HepG2 (cell line): ENCODE measurements around the gene SNRNP27.

Experiments used
- POLR2A ChIP-seq, 2 experiments: IDR thresholded peaks; 2 replicates each; pipeline ENCODE4 v1.6.1; 2011; ENCODE audit warnings: low read depth in 2 of 2, low read length in 2 of 2, mild to moderate bottlenecking in 1 of 2, moderate library complexity in 1 of 2; ENCODE audit not compliant: insufficient read depth in 1 of 2
- ZNF850 ChIP-seq: sonication (generic); formaldehyde crosslinking; conservative IDR thresholded peaks from 2 replicates; pipeline ENCODE4 v1.9.0; 2021; ENCODE audit warnings: mild to moderate bottlenecking, missing genetic modification reagents
- TF ChIP-seq, protein P1 (sequence below): IDR thresholded peaks from 2 replicates; pipeline ENCODE4 v1.6.1; 2016; ENCODE audit warnings: low read depth, missing genetic modification reagents, missing compliant biosample characterization

DNA sequence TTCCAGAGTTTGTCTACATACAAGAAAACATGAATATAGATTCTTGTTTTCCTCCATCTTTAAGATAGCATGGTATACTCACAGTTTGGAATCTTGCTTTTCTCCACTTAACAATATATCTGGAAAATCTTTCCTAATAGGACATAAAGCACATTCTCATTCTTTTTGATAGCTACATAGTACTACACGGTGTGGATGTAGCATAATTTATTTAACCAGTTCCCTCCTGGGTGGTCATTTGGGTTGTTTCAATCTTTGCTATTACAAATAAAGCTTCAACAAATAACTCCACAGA is 40.8 kb downstream of the SNRNP27 start:
- TF ChIP-seq, protein P1, sequence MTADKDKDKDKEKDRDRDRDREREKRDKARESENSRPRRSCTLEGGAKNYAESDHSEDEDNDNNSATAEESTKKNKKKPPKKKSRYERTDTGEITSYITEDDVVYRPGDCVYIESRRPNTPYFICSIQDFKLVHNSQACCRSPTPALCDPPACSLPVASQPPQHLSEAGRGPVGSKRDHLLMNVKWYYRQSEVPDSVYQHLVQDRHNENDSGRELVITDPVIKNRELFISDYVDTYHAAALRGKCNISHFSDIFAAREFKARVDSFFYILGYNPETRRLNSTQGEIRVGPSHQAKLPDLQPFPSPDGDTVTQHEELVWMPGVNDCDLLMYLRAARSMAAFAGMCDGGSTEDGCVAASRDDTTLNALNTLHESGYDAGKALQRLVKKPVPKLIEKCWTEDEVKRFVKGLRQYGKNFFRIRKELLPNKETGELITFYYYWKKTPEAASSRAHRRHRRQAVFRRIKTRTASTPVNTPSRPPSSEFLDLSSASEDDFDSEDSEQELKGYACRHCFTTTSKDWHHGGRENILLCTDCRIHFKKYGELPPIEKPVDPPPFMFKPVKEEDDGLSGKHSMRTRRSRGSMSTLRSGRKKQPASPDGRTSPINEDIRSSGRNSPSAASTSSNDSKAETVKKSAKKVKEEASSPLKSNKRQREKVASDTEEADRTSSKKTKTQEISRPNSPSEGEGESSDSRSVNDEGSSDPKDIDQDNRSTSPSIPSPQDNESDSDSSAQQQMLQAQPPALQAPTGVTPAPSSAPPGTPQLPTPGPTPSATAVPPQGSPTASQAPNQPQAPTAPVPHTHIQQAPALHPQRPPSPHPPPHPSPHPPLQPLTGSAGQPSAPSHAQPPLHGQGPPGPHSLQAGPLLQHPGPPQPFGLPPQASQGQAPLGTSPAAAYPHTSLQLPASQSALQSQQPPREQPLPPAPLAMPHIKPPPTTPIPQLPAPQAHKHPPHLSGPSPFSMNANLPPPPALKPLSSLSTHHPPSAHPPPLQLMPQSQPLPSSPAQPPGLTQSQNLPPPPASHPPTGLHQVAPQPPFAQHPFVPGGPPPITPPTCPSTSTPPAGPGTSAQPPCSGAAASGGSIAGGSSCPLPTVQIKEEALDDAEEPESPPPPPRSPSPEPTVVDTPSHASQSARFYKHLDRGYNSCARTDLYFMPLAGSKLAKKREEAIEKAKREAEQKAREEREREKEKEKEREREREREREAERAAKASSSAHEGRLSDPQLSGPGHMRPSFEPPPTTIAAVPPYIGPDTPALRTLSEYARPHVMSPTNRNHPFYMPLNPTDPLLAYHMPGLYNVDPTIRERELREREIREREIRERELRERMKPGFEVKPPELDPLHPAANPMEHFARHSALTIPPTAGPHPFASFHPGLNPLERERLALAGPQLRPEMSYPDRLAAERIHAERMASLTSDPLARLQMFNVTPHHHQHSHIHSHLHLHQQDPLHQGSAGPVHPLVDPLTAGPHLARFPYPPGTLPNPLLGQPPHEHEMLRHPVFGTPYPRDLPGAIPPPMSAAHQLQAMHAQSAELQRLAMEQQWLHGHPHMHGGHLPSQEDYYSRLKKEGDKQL (CRISPR knock-in tag): no peak
- TF ChIP-seq POLR2A (IDR thresholded peaks at IDR 0.05; ENCODE audit: insufficient read depth in 1 of 2, low read depth in 2 of 2, low read length in 2 of 2): no peak
- TF ChIP-seq ZNF850 (CRISPR knock-in tag): no peak
